Activated CD4-positive, CD25-positive, alpha-beta regulatory T cell (primary cell): ENCODE measurements around the gene PIF1.

Source experiments
- DNase-seq, 4 experiments: peaks; one replicate each; lab custom pipeline; 2025; lab: John Stamatoyannopoulos, UW

Gene PIF1

DNA sequence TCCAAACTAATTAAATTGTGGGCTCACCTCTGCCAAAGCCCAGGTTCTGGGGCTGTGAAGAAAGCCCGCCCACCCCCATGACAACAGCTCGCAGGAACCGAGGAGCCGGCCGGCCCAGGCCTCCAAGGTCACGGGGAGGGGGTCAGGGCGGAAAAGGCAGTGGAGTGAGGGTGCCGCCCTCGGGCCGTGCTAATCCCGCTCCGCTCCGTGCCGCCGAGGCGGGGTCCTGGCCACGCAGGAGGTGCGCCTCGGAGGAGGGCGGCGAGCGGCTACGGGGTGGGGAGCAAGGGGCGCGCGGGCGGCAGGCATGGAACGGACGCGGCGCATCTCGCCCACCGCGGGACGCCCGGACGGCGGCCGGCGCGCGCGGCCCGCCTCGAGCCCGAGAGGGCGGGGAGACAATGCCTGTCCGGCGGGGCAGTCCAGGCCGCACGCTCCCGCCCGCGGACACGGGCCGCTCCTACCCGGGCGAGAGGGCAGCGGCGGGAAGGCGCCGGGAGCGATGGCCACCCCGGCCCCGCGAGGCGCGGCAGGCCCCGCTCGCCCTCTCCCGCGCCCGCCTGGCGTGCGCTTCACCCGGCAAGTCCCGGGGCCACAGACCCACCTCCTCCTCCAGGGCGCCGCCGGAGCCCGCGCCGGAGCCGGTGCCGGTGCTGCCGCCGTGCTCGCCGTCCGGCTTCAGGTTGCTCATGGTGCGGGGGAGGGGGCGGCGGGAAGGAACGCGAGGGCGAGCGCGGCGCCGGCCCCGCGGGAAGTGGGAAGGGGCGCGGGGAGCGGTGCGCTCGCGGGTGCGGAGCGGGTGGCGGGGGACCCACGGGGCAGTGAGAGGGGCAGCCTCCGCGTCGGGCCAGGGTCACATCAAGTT is 50.6 kb downstream of the PIF1 start:
- no peak for DNase-seq

DNA sequence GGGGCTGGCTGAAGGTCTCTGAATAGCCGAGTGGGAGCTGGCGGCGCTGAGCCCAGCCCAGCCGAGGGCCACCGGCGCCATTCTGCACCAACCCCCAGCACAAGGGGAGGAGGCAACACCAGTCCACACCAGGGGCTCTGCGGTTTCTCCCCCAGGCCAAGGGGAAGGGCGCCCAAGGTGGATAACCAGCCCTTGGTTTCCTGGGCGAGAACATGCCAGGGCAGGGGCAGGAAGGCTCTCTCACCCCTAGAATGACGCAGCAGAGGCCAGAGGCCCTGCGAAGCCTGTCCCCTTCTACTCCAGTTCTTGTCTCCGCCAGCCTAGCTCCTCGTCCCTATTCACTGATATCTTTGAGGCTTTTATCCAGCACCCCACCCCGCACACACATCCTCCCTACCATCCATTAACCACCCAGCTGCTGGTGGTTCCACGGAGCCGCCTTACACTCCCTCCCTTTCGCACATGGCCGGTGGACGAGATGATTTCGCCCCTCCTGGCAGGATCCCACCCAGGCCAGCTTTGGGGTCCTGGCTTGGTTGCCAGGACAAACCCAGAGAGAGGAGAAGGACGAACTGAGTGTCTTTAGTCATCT is 51.3 kb downstream of the PIF1 start:
- no peak for DNase-seq

DNA sequence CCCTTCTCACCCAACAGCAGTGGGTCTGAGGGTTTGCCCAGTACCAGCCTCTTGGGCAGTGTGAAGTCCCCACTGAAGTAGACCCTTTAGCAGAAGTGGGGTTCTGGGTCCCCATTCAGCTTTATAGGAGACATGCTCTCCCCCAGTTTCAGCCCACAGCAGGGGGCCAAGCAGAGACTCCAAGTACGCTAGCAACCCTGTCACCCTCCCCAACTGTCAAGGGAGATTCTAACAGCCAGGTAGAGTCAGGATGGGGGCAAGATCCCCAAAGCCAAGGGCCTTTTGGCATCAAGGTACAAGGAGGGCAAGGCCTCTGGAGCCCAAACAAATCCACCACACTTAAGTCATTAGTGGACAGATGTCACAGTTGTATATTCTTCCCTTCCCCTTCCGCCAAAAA is 51.8 kb downstream of the PIF1 start:
- DNase-seq = no peak

DNA sequence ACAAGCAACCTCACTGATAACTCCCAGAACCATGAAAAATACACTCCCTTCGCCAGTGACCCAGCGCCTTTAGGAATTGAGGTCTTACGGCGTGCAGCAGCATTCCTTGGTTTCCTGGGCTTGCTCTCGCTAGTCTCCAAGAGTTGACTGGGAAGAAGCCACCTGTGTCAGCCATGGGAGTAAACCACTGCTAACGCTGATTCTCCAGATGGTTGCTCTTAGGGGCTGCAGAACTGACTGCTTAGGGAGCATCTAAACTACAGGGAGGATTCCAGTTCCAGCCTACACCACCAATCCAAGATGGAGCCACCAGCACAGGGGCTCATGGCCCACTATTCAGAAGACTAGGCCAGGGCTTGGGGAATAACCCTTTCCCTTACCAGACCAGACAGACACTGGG is 52.5 kb downstream of the PIF1 start:
- no peak for DNase-seq

DNA sequence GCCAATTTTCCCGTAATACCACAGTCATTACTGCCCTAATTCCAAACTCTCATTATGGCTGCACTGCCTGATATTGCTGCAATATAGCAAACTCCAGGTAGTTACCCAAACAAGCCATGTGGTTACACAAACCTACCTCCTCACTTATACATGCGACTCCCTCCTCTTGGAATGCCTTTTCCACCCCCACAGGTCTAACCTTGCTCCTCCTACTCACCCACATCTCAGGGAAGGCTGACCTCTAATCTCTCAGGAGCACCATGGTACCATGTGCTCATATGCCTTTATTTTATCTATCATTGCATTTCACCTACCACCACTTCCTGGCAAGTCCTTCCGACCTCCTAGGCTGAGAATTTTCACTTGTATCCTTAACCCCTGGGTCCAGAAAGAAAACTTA is 53.0 kb downstream of the PIF1 start:
- DNase-seq = no peak

DNA sequence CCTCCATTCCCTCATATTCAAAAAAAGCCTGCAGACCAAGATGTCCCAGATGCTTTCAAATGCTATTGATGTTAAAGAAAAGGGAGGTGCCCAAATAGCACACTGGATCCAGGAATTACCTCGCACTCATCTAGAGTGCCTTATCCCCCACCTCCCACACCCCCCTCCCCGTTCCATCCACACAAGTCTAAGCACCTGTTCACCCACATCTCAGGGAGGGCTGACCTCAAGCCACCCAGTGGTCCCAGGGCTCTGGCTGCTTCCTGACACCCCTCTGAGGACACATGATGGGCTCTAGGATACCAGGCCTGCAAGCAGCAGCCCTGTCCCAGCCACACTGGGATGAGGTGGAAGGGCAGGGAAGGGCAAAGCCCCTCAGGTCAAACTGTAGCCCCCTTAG is 54.8 kb downstream of the PIF1 start:
- no peak for DNase-seq

DNA sequence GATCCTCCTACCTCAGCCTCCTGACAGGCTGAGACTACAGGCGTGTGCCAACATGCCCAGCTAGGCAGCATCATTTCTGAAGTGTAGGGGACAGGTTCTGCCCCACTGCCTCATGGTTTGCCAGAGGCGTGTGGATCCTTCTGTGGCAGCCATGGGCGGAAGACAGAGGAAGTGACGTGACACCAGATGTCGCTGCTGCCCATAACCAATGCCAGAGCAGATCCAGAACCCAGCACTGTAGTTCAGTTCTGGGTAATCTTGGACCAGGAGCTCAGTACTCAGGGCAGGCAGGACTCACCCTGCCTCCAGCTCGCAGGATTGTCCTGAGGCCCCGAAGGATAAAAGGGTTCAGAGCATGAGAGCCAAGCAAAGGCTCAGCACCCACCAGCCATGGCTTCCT is 58.2 kb downstream of the PIF1 start:
- DNase-seq = no peak

DNA sequence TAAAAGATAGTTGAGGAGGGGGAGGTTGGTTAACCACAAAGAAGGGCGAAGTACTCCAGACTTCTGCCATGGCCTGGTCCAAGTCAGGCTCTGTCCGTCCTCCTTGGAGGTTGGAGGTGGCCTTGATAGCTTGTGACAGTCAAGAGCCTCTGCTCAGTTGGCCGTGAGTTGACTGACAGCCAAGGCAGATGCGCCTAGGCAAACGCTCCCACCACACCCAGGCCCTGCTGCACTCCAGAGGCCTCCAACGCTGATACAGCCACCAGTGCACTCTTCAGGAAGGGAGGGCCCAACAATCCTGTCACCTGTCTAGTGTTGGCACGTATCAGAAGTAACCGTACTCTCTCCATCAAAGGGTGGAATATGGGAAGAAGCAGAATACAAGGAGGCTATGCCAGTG is 59.4 kb downstream of the PIF1 start:
- DNase-seq = no peak
